ENCODE data around the gene TUBA4A.

The TUBA4A gene

DNA sequence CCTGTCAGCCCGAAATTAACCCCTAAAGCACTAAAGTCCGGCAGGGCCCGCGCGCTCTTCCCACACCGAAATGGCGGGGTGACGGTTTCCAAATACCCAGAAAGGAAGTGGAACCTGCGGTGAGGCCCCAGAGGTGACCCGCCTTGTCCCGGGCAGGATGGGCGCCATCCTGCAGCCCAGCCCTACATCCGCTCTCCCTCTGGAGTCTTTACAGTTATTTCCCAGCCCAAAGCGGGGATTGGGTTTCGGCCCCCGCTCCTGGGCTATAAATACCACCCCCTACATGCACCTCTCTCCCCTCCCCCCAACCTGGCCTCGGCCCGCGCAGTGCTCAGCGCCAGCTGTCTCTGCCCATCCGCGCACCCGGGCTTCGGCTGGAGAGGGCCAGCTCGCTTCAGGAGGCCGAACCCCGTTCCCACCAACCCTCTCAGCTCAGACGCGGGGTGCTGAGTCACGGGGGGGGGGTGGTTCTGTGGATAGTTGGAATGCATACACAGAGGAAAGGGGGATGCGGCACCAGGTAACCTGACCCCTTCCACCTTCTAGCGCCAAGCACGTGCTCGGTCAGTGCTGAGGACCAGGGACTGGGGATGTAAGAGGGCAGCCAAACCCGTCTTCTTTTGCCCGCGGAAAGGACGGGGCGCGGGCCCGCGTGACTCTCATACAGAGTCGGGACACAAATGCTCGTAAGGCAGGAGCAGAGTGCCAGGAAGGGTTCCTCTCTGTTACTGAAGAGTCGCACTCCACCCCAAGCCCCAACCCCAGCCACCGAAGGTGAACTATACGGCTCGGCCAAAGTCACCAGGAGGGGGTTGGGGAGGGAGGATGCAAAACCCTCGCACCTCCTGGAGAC, 592 bp downstream of the TUBA4A start, which contains the start of gene TUBA4B:
Gene TUBA4B, plus strand, starts transcription at position 344 of the 853 bp plus-strand sequence. Its CDS starts 165 bp downstream, at position 509.
- peaks cover 0 to 22% (median 8%) of the 10 kb centered on the region in 5 donors for H3K36me3 ChIP-seq (ENCODE audit: control insufficient read depth in 5 of 5, insufficient read depth in 5 of 5, low read length in 5 of 5)
- H3K9ac ChIP-seq (ENCODE audit: low read length in 5 of 5) = peak within 1 kb of the TSS in 4 of 5 donors; percentile 20 to 69 (median 58)
- H3K4me3 ChIP-seq (ENCODE audit: low read depth in 1 of 5, low read length in 5 of 5) = peak within 1 kb of the TSS; percentile 36 to 82 (median 69)
- no peak within 1 kb of the TSS for H3K27ac ChIP-seq (ENCODE audit: low read depth, low read length)
- peaks cover 7 to 52% (median 40%) of the 10 kb centered on the region in 5 donors for H3K4me1 ChIP-seq (ENCODE audit: control insufficient read depth in 5 of 5, insufficient read depth in 5 of 5, low read length in 5 of 5)
- peaks cover 8 to 36% (median 29%) of the 10 kb centered on the region in 5 donors for H3K27me3 ChIP-seq (ENCODE audit: control insufficient read depth in 5 of 5, insufficient read depth in 4 of 5, low read length in 5 of 5)
- H3K9me3 ChIP-seq (ENCODE audit: control insufficient read depth in 5 of 5, low read length in 5 of 5) = no peaks in the 10 kb centered on the region

DNA sequence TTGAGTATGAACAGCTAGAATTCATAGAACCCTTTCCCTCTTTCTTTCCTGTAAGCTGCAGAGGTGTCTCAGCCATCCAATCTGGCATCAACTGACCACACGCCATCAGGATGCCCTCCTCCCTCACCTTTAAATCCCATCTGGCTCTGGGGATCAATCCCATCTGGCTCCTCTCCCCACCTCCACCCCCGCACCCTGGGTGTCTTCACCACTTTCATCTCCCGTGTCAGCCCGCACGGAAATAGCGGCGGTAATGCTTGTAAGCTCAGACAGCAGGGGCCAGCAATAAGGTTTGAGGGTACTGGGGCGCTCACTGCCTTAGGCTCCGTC, 1.2 kb downstream of the TUBA4A start:
- Histone ChIP-seq H3K9me3 (ENCODE audit: control insufficient read depth in 5 of 5, low read length in 5 of 5) (no peaks in the 10 kb centered on the region), H3K4me3 (ENCODE audit: low read depth in 1 of 5, low read length in 5 of 5) (peak overlapping the region in 4 of 5 donors; percentile 36 to 82 (median 73)), H3K36me3 (ENCODE audit: control insufficient read depth in 5 of 5, insufficient read depth in 5 of 5, low read length in 5 of 5) (peaks cover 0 to 28% (median 14%) of the 10 kb centered on the region in 5 donors), H3K27ac (ENCODE audit: low read depth, low read length) (no peak overlapping the region), H3K9ac (ENCODE audit: low read length in 5 of 5) (peak overlapping the region in 2 of 5 donors; percentile 66 to 69), H3K4me1 (ENCODE audit: control insufficient read depth in 5 of 5, insufficient read depth in 5 of 5, low read length in 5 of 5) (peaks cover 7 to 56% (median 44%) of the 10 kb centered on the region in 5 donors), H3K27me3 (ENCODE audit: control insufficient read depth in 5 of 5, insufficient read depth in 4 of 5, low read length in 5 of 5) (peaks cover 8 to 36% (median 28%) of the 10 kb centered on the region in 5 donors)

DNA sequence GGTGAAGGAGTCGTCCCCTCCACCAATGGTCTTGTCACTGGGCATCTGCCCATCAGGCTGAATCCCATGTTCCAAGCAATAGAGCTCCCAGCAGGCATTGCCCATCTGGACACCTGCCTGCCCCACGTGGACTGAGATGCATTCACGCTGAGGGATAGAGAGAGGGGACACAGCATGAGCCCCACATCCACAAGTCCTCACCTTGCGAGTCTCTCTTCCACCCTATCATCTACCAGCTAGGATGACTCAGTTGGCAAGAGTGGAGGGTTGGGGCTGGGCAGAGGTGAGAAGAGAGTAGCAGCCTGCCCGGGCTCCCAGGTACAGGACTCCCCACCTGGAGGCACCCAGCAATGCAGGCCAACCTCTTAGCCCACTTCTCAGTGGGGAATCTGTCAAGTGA, 1.6 kb downstream of the TUBA4A start:
- peak overlapping the region in 2 of 5 donors; percentile 77 to 82 for H3K4me3 ChIP-seq (ENCODE audit: low read depth in 1 of 5, low read length in 5 of 5)
- peaks cover 0 to 32% (median 15%) of the 10 kb centered on the region in 5 donors for H3K36me3 ChIP-seq (ENCODE audit: control insufficient read depth in 5 of 5, insufficient read depth in 5 of 5, low read length in 5 of 5)
- no peaks in the 10 kb centered on the region for H3K9me3 ChIP-seq (ENCODE audit: control insufficient read depth in 5 of 5, low read length in 5 of 5)
- no peak overlapping the region for H3K9ac ChIP-seq (ENCODE audit: low read length in 5 of 5)
- peaks cover 8 to 36% (median 28%) of the 10 kb centered on the region in 5 donors for H3K27me3 ChIP-seq (ENCODE audit: control insufficient read depth in 5 of 5, insufficient read depth in 4 of 5, low read length in 5 of 5)
- H3K27ac ChIP-seq (ENCODE audit: low read depth, low read length) = no peak overlapping the region
- H3K4me1 ChIP-seq (ENCODE audit: control insufficient read depth in 5 of 5, insufficient read depth in 5 of 5, low read length in 5 of 5) = peaks cover 7 to 60% (median 48%) of the 10 kb centered on the region in 5 donors

DNA sequence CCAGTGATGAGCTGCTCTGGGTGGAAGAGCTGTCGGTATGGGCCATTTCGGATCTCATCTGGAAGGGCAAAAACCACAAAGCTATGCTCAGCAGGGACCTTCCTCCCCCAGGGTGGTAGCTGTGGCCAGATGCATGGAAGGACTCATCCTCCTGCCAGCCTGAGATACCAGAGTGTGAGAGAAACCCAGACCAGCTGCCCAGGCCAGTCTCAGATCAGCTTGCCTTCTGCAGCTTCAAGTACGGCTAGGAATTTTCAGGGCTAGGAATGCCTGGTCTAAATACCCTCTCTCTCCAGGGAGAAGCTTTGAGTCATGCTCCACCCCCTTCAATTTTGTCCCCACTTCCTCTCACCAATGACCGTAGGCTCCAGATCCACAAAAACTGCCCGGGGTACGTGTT, 2.1 kb downstream of the TUBA4A start:
- H3K4me3 ChIP-seq (ENCODE audit: low read depth in 1 of 5, low read length in 5 of 5) = peak overlapping the region in 1 of 5 donors; percentile 77
- H3K4me1 ChIP-seq (ENCODE audit: control insufficient read depth in 5 of 5, insufficient read depth in 5 of 5, low read length in 5 of 5) = peaks cover 7 to 64% (median 51%) of the 10 kb centered on the region in 5 donors
- H3K27ac ChIP-seq (ENCODE audit: low read depth, low read length) = no peak overlapping the region
- no peak overlapping the region for H3K9ac ChIP-seq (ENCODE audit: low read length in 5 of 5)
- H3K36me3 ChIP-seq (ENCODE audit: control insufficient read depth in 5 of 5, insufficient read depth in 5 of 5, low read length in 5 of 5) = peaks cover 0 to 36% (median 15%) of the 10 kb centered on the region in 5 donors
- H3K9me3 ChIP-seq (ENCODE audit: control insufficient read depth in 5 of 5, low read length in 5 of 5) = no peaks in the 10 kb centered on the region
- peaks cover 8 to 36% (median 28%) of the 10 kb centered on the region in 5 donors for H3K27me3 ChIP-seq (ENCODE audit: control insufficient read depth in 5 of 5, insufficient read depth in 4 of 5, low read length in 5 of 5)

DNA sequence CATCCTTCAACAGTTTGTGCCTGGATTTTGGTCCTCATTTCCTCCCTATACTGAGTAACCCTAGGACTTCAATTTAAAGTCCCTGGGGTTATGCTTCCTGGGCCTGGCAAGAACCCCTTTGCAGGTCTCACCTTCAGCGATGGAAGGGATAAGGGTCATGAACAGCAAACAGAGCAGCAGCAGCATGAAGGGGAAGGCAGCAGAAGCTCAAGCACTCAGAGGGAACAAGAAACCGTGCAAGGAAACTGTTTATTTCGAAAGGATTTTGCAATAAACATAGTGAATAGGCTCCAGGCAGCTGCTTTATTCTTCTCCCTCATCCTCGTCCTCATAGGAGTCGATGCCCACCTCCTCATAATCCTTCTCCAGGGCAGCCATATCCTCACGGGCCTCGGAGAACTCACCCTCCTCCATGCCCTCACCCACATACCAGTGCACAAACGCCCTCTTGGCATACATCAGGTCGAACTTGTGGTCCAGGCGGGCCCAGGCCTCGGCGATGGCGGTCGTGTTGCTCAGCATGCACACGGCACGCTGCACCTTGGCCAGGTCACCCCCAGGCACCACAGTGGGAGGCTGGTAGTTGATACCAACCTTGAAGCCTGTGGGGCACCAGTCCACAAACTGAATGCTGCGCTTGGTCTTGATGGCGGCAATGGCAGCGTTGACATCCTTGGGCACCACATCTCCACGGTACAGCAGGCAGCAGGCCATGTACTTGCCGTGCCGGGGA, 3.5 kb downstream of the TUBA4A start:
- H3K4me3 ChIP-seq (ENCODE audit: low read depth in 1 of 5, low read length in 5 of 5) = no peak overlapping the region
- H3K9me3 ChIP-seq (ENCODE audit: control insufficient read depth in 5 of 5, low read length in 5 of 5) = no peaks in the 10 kb centered on the region
- peaks cover 9 to 76% (median 60%) of the 10 kb centered on the region in 5 donors for H3K4me1 ChIP-seq (ENCODE audit: control insufficient read depth in 5 of 5, insufficient read depth in 5 of 5, low read length in 5 of 5)
- H3K27me3 ChIP-seq (ENCODE audit: control insufficient read depth in 5 of 5, insufficient read depth in 4 of 5, low read length in 5 of 5) = peaks cover 0 to 25% (median 23%) of the 10 kb centered on the region in 5 donors
- H3K27ac ChIP-seq (ENCODE audit: low read depth, low read length) = peak overlapping the region; percentile 58
- peaks cover 0 to 38% (median 15%) of the 10 kb centered on the region in 5 donors for H3K36me3 ChIP-seq (ENCODE audit: control insufficient read depth in 5 of 5, insufficient read depth in 5 of 5, low read length in 5 of 5)
- H3K9ac ChIP-seq (ENCODE audit: low read length in 5 of 5) = no peak overlapping the region

DNA sequence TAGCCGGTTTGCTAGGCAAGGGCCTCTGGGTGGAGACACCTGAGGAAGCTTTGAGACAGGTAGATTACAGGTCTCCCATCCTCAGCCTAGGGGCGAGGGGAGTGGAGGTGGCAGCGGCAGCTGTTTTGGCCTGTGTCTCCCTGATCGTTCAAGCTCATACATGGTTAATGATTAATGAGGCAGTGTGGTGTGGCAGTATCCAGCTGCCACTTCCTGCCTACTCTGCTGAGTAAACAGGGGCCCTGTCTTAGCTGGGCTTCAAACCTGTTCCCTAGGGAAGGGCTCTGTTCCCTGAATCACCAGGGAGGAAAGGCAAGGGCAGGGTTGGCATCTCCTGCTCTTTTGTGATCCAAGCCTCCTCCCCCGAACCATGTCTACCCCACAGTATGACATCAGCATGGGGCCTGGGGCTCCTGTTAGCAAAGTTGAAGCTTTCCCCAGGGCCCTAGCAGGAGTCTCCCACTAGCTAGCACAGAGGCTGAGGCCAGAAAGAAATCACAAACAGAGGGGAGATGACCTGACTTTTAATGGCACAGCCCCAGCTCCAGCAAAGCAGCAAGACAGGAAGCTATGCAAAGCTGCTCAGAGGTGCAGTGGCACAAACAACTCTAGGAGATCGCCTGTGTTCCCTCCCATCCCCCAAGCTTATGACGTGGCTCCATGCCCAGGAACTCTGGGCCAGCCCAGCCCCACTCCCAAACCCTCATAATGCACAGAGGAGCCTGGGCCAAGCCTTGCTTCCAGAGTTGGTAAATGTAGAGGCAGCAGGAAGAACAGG, 4.3 kb downstream of the TUBA4A start:
- peaks cover 9 to 78% (median 63%) of the 10 kb centered on the region in 5 donors for H3K4me1 ChIP-seq (ENCODE audit: control insufficient read depth in 5 of 5, insufficient read depth in 5 of 5, low read length in 5 of 5)
- H3K4me3 ChIP-seq (ENCODE audit: low read depth in 1 of 5, low read length in 5 of 5) = peak overlapping the region in 1 of 5 donors; percentile 4
- H3K9me3 ChIP-seq (ENCODE audit: control insufficient read depth in 5 of 5, low read length in 5 of 5) = no peaks in the 10 kb centered on the region
- H3K27ac ChIP-seq (ENCODE audit: low read depth, low read length) = peak overlapping the region; percentile 58
- H3K27me3 ChIP-seq (ENCODE audit: control insufficient read depth in 5 of 5, insufficient read depth in 4 of 5, low read length in 5 of 5) = peaks cover 0 to 18% (median 17%) of the 10 kb centered on the region in 5 donors
- peaks cover 0 to 38% (median 15%) of the 10 kb centered on the region in 5 donors for H3K36me3 ChIP-seq (ENCODE audit: control insufficient read depth in 5 of 5, insufficient read depth in 5 of 5, low read length in 5 of 5)
- H3K9ac ChIP-seq (ENCODE audit: low read length in 5 of 5) = peak overlapping the region in 3 of 5 donors; percentile 9 to 36 (median 28)

DNA sequence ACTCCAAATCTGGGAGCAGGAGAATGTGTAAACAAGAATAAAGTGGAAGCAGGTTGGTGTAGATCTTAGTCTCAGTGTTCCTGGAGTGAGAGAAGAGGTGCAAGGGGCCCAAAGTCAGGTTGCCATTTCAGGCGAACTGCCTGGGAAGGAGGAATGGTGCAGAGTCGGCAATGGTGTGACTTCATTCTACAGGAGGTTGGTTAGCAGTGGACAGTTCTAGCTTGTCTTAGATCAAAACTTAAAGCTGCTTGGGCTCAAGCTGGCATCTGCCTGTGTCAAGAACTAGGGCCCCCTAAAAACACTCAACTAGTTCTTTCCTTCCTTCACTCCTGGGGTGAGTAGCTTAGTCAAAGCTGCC, 4.9 kb downstream of the TUBA4A start:
- H3K27me3 ChIP-seq (ENCODE audit: control insufficient read depth in 5 of 5, insufficient read depth in 4 of 5, low read length in 5 of 5) = peaks cover 0 to 13% (median 11%) of the 10 kb centered on the region in 5 donors
- H3K9me3 ChIP-seq (ENCODE audit: control insufficient read depth in 5 of 5, low read length in 5 of 5) = no peaks in the 10 kb centered on the region
- H3K36me3 ChIP-seq (ENCODE audit: control insufficient read depth in 5 of 5, insufficient read depth in 5 of 5, low read length in 5 of 5) = peaks cover 0 to 38% (median 15%) of the 10 kb centered on the region in 5 donors
- peak overlapping the region in 2 of 5 donors; percentile 9 to 28 for H3K9ac ChIP-seq (ENCODE audit: low read length in 5 of 5)
- H3K27ac ChIP-seq (ENCODE audit: low read depth, low read length) = peak overlapping the region; percentile 58
- H3K4me1 ChIP-seq (ENCODE audit: control insufficient read depth in 5 of 5, insufficient read depth in 5 of 5, low read length in 5 of 5) = peaks cover 9 to 74% (median 58%) of the 10 kb centered on the region in 5 donors
- no peak overlapping the region for H3K4me3 ChIP-seq (ENCODE audit: low read depth in 1 of 5, low read length in 5 of 5)

DNA sequence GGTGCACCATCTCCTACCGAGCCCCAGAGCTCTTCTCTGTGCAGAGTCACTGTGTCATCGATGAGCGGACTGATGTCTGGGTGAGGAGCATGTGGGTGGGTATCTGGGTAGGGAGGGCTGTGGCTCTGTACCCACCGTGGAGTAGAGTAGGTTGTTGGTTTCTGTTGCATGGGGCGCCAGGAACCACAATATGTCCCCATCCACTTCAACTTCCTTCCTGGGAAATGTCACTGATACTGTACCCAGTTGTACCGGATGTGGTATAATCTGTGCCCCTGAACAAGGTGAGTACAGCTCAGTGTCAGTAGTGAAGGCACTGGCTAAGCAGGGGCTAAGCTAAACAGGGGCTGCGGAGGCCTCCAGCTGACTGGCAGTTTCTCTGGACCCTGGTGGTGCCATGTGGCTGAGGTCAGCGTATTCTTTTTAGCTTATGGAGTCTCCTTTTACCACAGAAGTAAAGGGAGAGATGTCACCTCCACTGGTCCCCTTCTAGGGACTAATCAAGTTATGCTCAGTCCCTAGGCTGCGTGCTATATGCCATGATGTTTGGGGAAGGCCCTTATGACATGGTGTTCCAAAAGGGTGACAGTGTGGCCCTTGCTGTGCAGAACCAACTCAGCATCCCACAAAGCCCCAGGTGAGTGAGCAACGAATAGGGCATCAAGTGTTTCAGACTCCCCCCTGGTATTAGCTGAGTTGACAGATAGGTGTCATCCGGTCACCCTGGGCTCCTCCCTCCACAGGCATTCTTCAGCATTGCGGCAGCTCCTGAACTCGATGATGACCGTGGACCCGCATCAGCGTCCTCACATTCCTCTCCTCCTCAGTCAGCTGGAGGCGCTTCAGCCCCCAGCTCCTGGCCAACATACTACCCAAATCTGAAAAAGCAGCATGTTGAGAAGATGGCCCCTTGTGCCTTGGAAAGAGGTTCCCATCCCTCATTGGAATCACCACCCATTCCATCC, 5.8 kb downstream of the TUBA4A start:
- H3K36me3 ChIP-seq (ENCODE audit: control insufficient read depth in 5 of 5, insufficient read depth in 5 of 5, low read length in 5 of 5) = peaks cover 0 to 38% (median 15%) of the 10 kb centered on the region in 5 donors
- H3K9me3 ChIP-seq (ENCODE audit: control insufficient read depth in 5 of 5, low read length in 5 of 5) = no peaks in the 10 kb centered on the region
- peaks cover 9 to 65% (median 52%) of the 10 kb centered on the region in 5 donors for H3K4me1 ChIP-seq (ENCODE audit: control insufficient read depth in 5 of 5, insufficient read depth in 5 of 5, low read length in 5 of 5)
- no peak overlapping the region for H3K4me3 ChIP-seq (ENCODE audit: low read depth in 1 of 5, low read length in 5 of 5)
- peaks cover 0 to 6% (median 4%) of the 10 kb centered on the region in 5 donors for H3K27me3 ChIP-seq (ENCODE audit: control insufficient read depth in 5 of 5, insufficient read depth in 4 of 5, low read length in 5 of 5)
- no peak overlapping the region for H3K9ac ChIP-seq (ENCODE audit: low read length in 5 of 5)
- H3K27ac ChIP-seq (ENCODE audit: low read depth, low read length) = no peak overlapping the region

All from subcutaneous abdominal adipose tissue (tissue), 5 donors.